H1 (cell line): ENCODE data around the gene SMIM41. TPM values are rescaled to one million over a fixed set of nuclear protein-coding genes. Genes with fewer than 3 reads are reported as not detected.

Experiments used
- CBX8 ChIP-seq: fragments of 300-800, 300-1000 bp; sonication (generic); IDR thresholded peaks from 2 replicates; pipeline ENCODE4 v1.7.1; 2016; ENCODE audit warnings: low read depth, low read length, borderline replicate concordance
- EGR1 ChIP-seq: IDR thresholded peaks from 2 replicates; pipeline ENCODE4 v1.6.1; 2011; ENCODE audit warnings: low read depth, low read length, borderline replicate concordance
- PHF8 ChIP-seq: fragments of 200-600 bp; sonication (generic); conservative IDR thresholded peaks from 2 replicates; pipeline ENCODE4 v1.7.1; 2012; ENCODE audit warnings: low read depth, mild to moderate bottlenecking, inconsistent platforms, low read length, moderate library complexity
- POLR2A ChIP-seq, 2 experiments: IDR thresholded peaks; 1 replicate in 1 of 2; 2 replicates in 1 of 2; pipeline ENCODE4 v1.6.1; 2011; ENCODE audit warnings: low read depth in 2 of 2, low read length in 2 of 2, mild to moderate bottlenecking in 2 of 2; ENCODE audit errors: control extremely low read depth in 1 of 2
- SIRT6 ChIP-seq: IDR thresholded peaks from one replicate; pipeline ENCODE4 v1.7.1; 2012; ENCODE audit warnings: low read length, inconsistent platforms
- polyA plus RNA-seq, 7 experiments: library from polyadenylated mRNA; depleted of rRNA in 3 of 7; stranded (reverse) in 5 of 7; unstranded in 2 of 7; fragments of >200 nt in 5 of 7; fragments of 200-250 nt in 2 of 7; gene quantifications; 1 replicate in 5 of 7; 2 replicates in 1 of 7; 4 replicates in 1 of 7; pipeline versions ENCODE4 v1.2.1 to v1.2.3, GENCODE V29; 2011 to 2013; ENCODE audit warnings: missing spikeins in 2 of 7, mixed read lengths in 2 of 7
- total RNA-seq: library from RNA; stranded (reverse); fragmentation: NEBNext Ultra II Directional; extraction: Animal tissue kit (Norgen Biotek cat#: 25700); gene quantifications from 2 replicates; pipeline ENCODE4 v1.2.1, GENCODE V29; 2021

Gene SMIM41
- total and polyA plus RNA-seq, 2 of the 8 experiments (the other 6 are each of a cell fraction or from before 2014, with no cell fraction given), result 0.28 to 0.98 TPM

DNA sequence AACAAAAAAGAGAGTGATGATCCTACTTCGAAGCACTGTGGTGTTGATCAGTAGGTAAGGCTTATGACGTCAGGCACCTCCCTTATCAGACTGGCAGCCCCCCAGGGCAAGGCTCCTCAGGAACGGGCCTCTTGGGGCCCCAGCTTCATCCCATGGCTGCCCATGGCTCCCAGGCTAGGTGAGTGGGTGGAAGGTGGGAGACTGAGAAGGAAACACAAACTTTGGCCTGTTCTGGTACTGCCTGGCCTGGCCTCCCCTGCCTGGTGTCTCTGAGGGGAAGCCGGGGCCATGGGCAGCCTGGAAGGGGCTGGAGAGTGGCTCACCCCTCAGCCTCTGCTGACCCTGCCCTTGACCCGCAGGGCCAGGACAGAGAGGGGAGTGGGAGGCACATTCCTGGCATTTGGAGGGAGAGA, 73.4 kb downstream of the SMIM41 start (continued):
- no peak for TF ChIP-seq CBX8
- no peak for TF ChIP-seq SIRT6
- no peak for TF ChIP-seq PHF8
- TF ChIP-seq EGR1, result no peak
- TF ChIP-seq POLR2A (IDR thresholded peaks at IDR 0.05; ENCODE audit: control extremely low read depth in 1 of 2, low read depth in 2 of 2, low read length in 2 of 2), result no peak
